ENCODE results near the gene VPS39.

DNA sequence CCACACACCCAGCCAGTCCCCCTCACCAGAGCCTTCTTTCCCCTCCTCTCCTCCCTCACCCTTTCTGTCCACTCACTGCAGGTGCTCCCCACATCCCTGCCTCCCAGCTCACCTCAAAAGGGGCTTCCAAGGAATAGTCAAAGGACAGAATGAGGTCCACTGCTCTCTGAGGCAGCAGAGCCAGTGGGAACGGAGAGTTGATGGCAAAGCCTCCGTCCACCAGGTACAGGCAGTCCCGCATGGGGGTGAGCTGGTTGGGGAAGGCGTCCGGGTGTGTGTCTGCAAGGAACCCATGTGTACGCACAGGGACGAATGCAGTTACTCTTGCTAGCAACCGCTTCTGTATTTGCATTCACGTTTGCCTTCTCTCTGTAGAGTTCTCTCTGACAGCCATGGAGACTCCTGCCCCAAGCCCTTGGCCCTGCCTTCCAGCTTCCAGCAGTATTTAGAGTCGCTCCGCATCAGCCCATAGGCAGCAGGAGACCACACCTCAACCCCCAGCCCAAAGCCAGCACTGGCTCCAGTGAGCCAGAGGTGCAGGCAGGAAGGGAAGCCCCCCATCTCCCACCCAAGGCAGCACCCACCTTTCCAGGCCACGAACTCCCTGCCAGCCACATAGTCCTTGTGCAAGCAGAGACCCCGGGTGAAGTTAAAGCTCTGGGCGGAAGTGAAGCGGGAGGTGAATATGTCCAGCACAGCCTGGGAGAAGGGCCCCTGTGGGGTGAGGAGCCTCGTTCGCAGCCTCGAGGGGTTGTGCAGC, 64.1 kb downstream of the VPS39 start:
- TF ChIP-seq, protein P1, sequence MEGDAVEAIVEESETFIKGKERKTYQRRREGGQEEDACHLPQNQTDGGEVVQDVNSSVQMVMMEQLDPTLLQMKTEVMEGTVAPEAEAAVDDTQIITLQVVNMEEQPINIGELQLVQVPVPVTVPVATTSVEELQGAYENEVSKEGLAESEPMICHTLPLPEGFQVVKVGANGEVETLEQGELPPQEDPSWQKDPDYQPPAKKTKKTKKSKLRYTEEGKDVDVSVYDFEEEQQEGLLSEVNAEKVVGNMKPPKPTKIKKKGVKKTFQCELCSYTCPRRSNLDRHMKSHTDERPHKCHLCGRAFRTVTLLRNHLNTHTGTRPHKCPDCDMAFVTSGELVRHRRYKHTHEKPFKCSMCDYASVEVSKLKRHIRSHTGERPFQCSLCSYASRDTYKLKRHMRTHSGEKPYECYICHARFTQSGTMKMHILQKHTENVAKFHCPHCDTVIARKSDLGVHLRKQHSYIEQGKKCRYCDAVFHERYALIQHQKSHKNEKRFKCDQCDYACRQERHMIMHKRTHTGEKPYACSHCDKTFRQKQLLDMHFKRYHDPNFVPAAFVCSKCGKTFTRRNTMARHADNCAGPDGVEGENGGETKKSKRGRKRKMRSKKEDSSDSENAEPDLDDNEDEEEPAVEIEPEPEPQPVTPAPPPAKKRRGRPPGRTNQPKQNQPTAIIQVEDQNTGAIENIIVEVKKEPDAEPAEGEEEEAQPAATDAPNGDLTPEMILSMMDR (optimal IDR thresholded peaks at IDR 0.05 in 1 of 3, IDR thresholded peaks at IDR 0.05 in 1 of 3, conservative IDR thresholded peaks at IDR 0.05 in 1 of 3; ENCODE audit: extremely low read depth in 1 of 3, insufficient read depth in 2 of 3, low read length in 3 of 3): no peak
- TF ChIP-seq EZH2 (IDR thresholded peaks at IDR 0.05; ENCODE audit: low read length): no peak
